Epithelial cell of proximal tubule (primary cell): ENCODE data around the gene STK24. TPM values are rescaled to one million over a fixed set of nuclear protein-coding genes. Genes with fewer than 3 reads are reported as not detected.

Experiments
- DNase-seq: peaks from one replicate; pipeline ENCODE4 v3.0.0-alpha.2; 2011; ENCODE audit warnings: low read depth
- H3K4me3 ChIP-seq: 2 replicates; pipeline ENCODE4 v1.5.1; 2011; ENCODE audit warnings: low read depth, mild to moderate bottlenecking, low read length
- CTCF ChIP-seq: conservative IDR thresholded peaks from 2 replicates; pipeline ENCODE4 v1.5.1; 2012; ENCODE audit warnings: low read depth, mild to moderate bottlenecking, low read length
- total RNA-seq: library from RNA; depleted of rRNA; stranded (reverse); fragments of >200 nt; gene quantifications from 2 replicates; pipeline ENCODE4 v1.2.3, GENCODE V29; 2015

The STK24 gene
- total RNA-seq, 1 donor from 2014 or later: 115 TPM

GRCh38 chr13:98537306-98537705 lies 39.6 kb downstream of the STK24 start:
- no peak for TF ChIP-seq CTCF
- no peak for DNase-seq
- H3K4me3 ChIP-seq: no peak overlapping the region

DNA sequence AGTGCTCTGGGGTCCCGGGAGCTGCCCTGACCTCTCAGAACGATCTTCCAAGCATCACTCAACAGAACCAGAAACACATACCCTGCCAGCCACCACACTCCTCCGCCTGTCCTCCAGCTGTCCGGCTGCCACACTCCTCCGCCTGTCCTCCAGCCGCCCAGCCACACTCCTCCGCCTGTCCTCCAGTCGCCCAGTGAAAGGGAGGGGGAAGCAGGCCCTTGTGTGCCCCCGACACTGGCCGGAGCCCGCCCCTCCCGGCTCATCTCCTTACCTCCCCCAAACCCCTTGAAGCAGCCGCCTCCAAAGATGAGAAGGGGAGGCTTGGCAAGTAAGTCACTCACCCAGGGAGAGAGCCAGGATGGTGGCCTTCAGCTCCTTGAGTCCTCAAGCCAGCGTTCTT lies 40.2 kb downstream of the STK24 start:
- H3K4me3 ChIP-seq: no peak overlapping the region
- no peak for DNase-seq
- TF ChIP-seq CTCF: no peak

DNA sequence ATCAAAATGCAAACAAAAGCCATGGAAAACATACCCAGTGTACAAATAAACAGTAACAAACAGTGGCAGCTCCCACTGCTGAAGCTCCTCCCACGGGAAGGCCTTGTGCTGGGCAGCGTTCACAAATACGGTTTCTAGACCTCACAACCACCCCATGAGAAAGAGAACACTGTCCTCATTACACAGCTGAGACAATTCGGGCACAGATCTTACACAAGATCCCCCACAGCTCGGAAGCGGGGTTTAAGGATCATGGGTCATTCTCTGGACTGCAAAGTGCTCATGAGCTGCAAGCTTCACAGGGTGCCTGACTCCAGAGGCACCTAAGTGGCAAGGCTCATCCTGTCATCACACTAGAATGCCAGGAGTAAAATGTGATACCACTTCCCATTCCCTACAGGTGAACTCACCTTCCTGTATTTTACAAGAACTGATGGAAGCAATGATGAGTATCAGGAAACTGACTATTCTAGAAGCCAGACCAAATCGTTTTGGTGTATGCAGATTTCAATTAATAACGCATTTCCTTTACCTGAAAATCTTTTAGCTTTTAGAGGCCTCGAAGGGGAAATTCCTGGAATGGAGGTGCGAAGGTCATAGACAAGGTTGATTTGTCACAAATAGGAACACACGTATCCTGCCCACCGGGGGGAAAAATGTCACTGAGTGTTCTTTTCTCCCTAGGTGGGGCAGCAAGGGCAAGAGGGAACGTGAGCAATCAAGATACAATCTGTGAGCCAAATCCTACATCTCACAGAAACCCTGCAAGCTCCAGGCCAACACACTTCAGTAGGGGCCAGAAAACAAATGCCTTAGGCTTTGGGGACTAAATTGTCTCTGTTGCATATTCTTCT lies 41.2 kb downstream of the STK24 start:
- no peak for TF ChIP-seq CTCF
- DNase-seq: no peak
- H3K4me3 ChIP-seq: no peak overlapping the region

GRCh38 chr13:98534821-98535220 lies 42.1 kb downstream of the STK24 start:
- DNase-seq: no peak
- TF ChIP-seq CTCF: no peak
- H3K4me3 ChIP-seq: no peak overlapping the region

GRCh38 chr13:98533912-98534311 lies 43.0 kb downstream of the STK24 start:
- no peak overlapping the region for H3K4me3 ChIP-seq
- TF ChIP-seq CTCF: no peak
- DNase-seq: no peak

DNA sequence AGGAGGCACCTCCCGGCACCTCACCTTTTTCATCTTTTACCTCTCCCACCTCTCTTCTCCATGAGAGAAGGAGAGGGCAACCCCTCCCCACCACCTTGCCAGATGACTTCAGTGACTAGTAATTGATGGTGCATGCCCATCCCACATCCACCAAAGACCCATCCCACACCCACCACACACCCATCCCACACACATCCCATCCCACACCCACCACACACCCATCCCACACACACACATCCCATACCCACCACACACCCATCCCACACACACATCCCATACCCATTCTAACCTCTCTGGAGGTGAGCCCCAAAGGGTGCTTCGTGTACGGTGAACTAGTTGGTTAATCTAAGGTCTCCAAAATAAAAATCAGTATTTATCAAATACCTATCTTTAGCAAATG lies 44.7 kb downstream of the STK24 start:
- H3K4me3 ChIP-seq: no peak overlapping the region
- TF ChIP-seq CTCF: no peak
- DNase-seq: no peak

DNA sequence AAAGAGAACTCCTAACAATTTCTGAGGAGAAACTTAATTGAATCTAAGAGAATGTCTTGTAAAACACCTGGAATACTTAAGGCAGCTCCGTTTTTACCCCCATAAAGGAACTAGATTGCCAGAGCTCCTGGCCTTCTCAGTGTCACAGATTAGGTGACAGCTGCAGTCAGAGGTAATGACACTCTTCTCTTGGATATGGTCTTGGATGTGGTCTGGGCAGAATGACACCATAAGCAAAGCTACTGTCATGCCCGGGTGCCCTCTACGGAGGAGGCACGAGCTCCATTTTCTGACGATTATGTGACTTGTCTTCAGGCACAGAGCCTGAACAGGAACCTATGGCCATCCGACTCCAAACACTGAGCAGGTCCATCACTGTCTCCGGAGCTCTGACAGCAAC lies 46.7 kb downstream of the STK24 start:
- DNase-seq: no peak
- H3K4me3 ChIP-seq: no peak overlapping the region
- no peak for TF ChIP-seq CTCF
